ENCODE results near the gene CEMIP. TPM values are rescaled to one million over a fixed set of nuclear protein-coding genes. Genes with fewer than 3 reads are reported as not detected.
A peak's percentile ranks its signal among the peaks of the same experiment; 100 is the strongest.

The CEMIP gene
- total and polyA plus RNA-seq, 2 of the 13 experiments (the other 11 are each of a cell fraction or from before 2014, with no cell fraction given): 4.3 to 28.5 TPM

- Histone ChIP-seq H3K79me2 (ENCODE audit: insufficient read depth, low read length) (no peaks in the 10 kb centered on the region), H3K4me2 (ENCODE audit: low read depth, low read length) (peak overlapping the region; percentile 79), H2AFZ (ENCODE audit: low read length) (no peak overlapping the region), H3K4me3 (replicated peaks in 1 of 3; ENCODE audit: insufficient read depth in 1 of 3, low read depth in 2 of 3, low read length in 3 of 3) (peak overlapping the region in 2 of 3 experiments; percentile 16 to 56; a peak in 2 of 6 replicates), H3K36me3 (replicated peaks in 1 of 2; ENCODE audit: control insufficient read depth in 1 of 2, insufficient read depth in 2 of 2, low read length in 2 of 2) (peaks cover 2 to 9% of the 10 kb centered on the region in 2 experiments; a peak in 3 of 5 replicates), H3K9me3 (ENCODE audit: low read length) (no peaks in the 10 kb centered on the region), H4K20me1 (ENCODE audit: insufficient read depth, low read length) (no peaks in the 10 kb centered on the region), H3K4me1 (ENCODE audit: insufficient read depth, low read length) (peaks cover 99% of the 10 kb centered on the region), H3K9ac (ENCODE audit: insufficient read depth, low read depth, low read length) (peak overlapping the region; percentile 55), H3K27ac (ENCODE audit: extremely low read length, insufficient read depth, low read length) (peak overlapping the region; percentile 93), H3K27me3 (ENCODE audit: control insufficient read depth in 1 of 2, insufficient read depth in 2 of 2, low read length in 2 of 2) (no peaks in the 10 kb centered on the region)
- 60% methylated on average over 1 of the region's 7 CpGs for WGBS (ENCODE audit: low lambda C conversion rate)
- DNase-seq (ENCODE audit: low spot score) (no peak), FAIRE-seq (no peak), ATAC-seq (no peak)
- BruUV-seq (replicated peaks): TSS peak; percentile 85
- intact Hi-C loops (cut with micrococcal nuclease; ENCODE audit: unreplicated experiment): loop anchor here (1.0 to 2.0 kb wide), 4 partner anchors 19 to 132 kb away; no protein-coding TSS in a partner anchor
- POLR2A ChIA-PET: interaction anchor here (0.7 to 7.0 kb wide), 15 partner anchors 9 to 271 kb away, joined by 3 to 56 read pairs (median 4); partner anchors contain the start of genes CEMIP and TLNRD1
- in situ Hi-C loops (cut with HindIII; ENCODE audit: extremely low pct_ligation_motif_present, low pct_unique_long_range_greater_than_20kb): no loop called here
- CTCF ChIA-PET (ENCODE audit: low intra/inter-chr PET ratio, low total read pairs): no interaction called here
- no peak for TF ChIP-seq PTBP1 (IDR thresholded peaks at IDR 0.05; ENCODE audit: low read depth, low read length, poor library complexity, severe bottlenecking)
- peak; percentile 0; the same call in 1 of the 2 replicates for TF ChIP-seq KDM4B (CRISPR knock-in tag; IDR thresholded peaks at IDR 0.05)
- TF ChIP-seq, protein P1, sequence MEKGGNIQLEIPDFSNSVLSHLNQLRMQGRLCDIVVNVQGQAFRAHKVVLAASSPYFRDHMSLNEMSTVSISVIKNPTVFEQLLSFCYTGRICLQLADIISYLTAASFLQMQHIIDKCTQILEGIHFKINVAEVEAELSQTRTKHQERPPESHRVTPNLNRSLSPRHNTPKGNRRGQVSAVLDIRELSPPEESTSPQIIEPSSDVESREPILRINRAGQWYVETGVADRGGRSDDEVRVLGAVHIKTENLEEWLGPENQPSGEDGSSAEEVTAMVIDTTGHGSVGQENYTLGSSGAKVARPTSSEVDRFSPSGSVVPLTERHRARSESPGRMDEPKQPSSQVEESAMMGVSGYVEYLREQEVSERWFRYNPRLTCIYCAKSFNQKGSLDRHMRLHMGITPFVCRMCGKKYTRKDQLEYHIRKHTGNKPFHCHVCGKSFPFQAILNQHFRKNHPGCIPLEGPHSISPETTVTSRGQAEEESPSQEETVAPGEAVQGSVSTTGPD (CRISPR knock-in tag; IDR thresholded peaks at IDR 0.05): 0 out of 2 replicates have a peak, but pooled peaks have one; percentile 10
- TF ChIP-seq ZNF230 (CRISPR knock-in tag; IDR thresholded peaks at IDR 0.05): 0 out of 2 replicates have a peak, but pooled peaks have one; percentile 7
- TF ChIP-seq ZNF33A (CRISPR knock-in tag; IDR thresholded peaks at IDR 0.05; ENCODE audit: borderline replicate concordance): 0 out of 2 replicates have a peak, but pooled peaks have one; percentile 26
- TF ChIP-seq, protein P2, sequence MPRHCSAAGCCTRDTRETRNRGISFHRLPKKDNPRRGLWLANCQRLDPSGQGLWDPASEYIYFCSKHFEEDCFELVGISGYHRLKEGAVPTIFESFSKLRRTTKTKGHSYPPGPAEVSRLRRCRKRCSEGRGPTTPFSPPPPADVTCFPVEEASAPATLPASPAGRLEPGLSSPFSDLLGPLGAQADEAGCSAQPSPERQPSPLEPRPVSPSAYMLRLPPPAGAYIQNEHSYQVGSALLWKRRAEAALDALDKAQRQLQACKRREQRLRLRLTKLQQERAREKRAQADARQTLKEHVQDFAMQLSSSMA (CRISPR knock-in tag; IDR thresholded peaks at IDR 0.05): no peak
- peak; percentile 97 for TF ChIP-seq KDM1A (CRISPR knock-in tag; IDR thresholded peaks at IDR 0.05)
- no peak for TF ChIP-seq ZNF234 (CRISPR knock-in tag; conservative IDR thresholded peaks at IDR 0.05)
- no peak; the same call in 1 of the 2 replicates for TF ChIP-seq CCDC6 (CRISPR knock-in tag; IDR thresholded peaks at IDR 0.05)
- TF ChIP-seq MXD1 (CRISPR knock-in tag; IDR thresholded peaks at IDR 0.05): 0 out of 2 replicates have a peak, but pooled peaks have one; percentile 45
- no peak for TF ChIP-seq KIAA2018 (CRISPR knock-in tag; IDR thresholded peaks at IDR 0.05; ENCODE audit: borderline replicate concordance)
- 0 out of 2 replicates have a peak, but pooled peaks have one; percentile 2 for TF ChIP-seq KLF15 (CRISPR knock-in tag; IDR thresholded peaks at IDR 0.05; ENCODE audit: borderline replicate concordance)
- TF ChIP-seq FOXA3 (CRISPR knock-in tag; IDR thresholded peaks at IDR 0.05): no peak
- no peak for TF ChIP-seq KDM3A (CRISPR knock-in tag; IDR thresholded peaks at IDR 0.05; ENCODE audit: low read depth)
These were observed 59.5 kb downstream of the CEMIP start for GRCh38 chr15:80838666-80839065.
